Measurements from ENCODE around the gene TRAPPC13.
A peak's percentile ranks its signal among the peaks of the same experiment; 100 is the strongest.
"Not testable (repeated sequence)": the region's sequence is repeated elsewhere in the genome, so short reads cannot be mapped to it uniquely, and the experiment has no call there.

TRAPPC13 gene

GRCh38 chr5:65624571-65625555, at the start of gene TRAPPC13, which contains the start of gene SHLD3:
TRAPPC13 (plus strand) TSS chr5:65625027; CDS start chr5:65625061, 34 bp downstream.
SHLD3 (plus strand) TSS chr5:65625027; CDS start chr5:65629588, 4,561 bp downstream.
- DNase-seq, result peak; percentile 74 to 75

- no peak for DNase-seq
These were observed 47.7 kb upstream of the TRAPPC13 start for GRCh38 chr5:65577141-65577540.

- no peak for DNase-seq
These were observed 36.1 kb upstream of the TRAPPC13 start for GRCh38 chr5:65588694-65589093.

GRCh38 chr5:65601761-65602160, 23.1 kb upstream of the TRAPPC13 start:
- DNase-seq, result not testable (repeated sequence)

- DNase-seq, result no peak
These were observed 13.3 kb upstream of the TRAPPC13 start for GRCh38 chr5:65611524-65611923.

GRCh38 chr5:65612298-65612907, 12.4 kb upstream of the TRAPPC13 start:
- no peak for DNase-seq

GRCh38 chr5:65620021-65620420, 4.8 kb upstream of the TRAPPC13 start:
- no peak for DNase-seq

GRCh38 chr5:65621961-65622360, 2.9 kb upstream of the TRAPPC13 start:
- not testable (repeated sequence) for DNase-seq

- DNase-seq, result no peak
These were observed 1.3 kb upstream of the TRAPPC13 start for GRCh38 chr5:65623482-65623881.

GRCh38 chr5:65624025-65624570, 729 bp upstream of the TRAPPC13 start, which contains the start of gene TRIM23:
TRIM23 (minus strand) TSS chr5:65624333; CDS start chr5:65624274, 59 bp downstream.
- peak; percentile 84 to 85 for DNase-seq

GRCh38 chr5:65625743-65626142, 916 bp downstream of the TRAPPC13 start:
- no peak for DNase-seq

- no peak for DNase-seq
These were observed 6.2 kb downstream of the TRAPPC13 start for GRCh38 chr5:65630981-65631380.

GRCh38 chr5:65640240-65640639, 15.4 kb downstream of the TRAPPC13 start:
- DNase-seq, result no peak

GRCh38 chr5:65646938-65647337, 22.1 kb downstream of the TRAPPC13 start:
- DNase-seq, result no peak

- no peak for DNase-seq
These were observed 23.1 kb downstream of the TRAPPC13 start for GRCh38 chr5:65647941-65648340.

GRCh38 chr5:65651144-65651543, 26.3 kb downstream of the TRAPPC13 start:
- DNase-seq, result no peak

- no peak for DNase-seq
These were observed 29.9 kb downstream of the TRAPPC13 start for GRCh38 chr5:65654713-65655112.

GRCh38 chr5:65663804-65664521, 39.1 kb downstream of the TRAPPC13 start:
- DNase-seq, result no peak

GRCh38 chr5:65668696-65669095, 43.9 kb downstream of the TRAPPC13 start:
- DNase-seq, result no peak

GRCh38 chr5:65672796-65673195, 48.0 kb downstream of the TRAPPC13 start:
- DNase-seq, result no peak

GRCh38 chr5:65674749-65675148, 49.9 kb downstream of the TRAPPC13 start:
- DNase-seq, result no peak

GRCh38 chr5:65676056-65676455, 51.2 kb downstream of the TRAPPC13 start:
- DNase-seq, result not testable (repeated sequence)

GRCh38 chr5:65682148-65682547, 57.3 kb downstream of the TRAPPC13 start:
- DNase-seq, result no peak

All from activated CD4-positive, alpha-beta T cell treated with anti-CD3 and anti-CD28 coated beads, Interleukin-2, amount 50 U/mL, for 4 hours (primary cell).